HCT116 (cell line): ENCODE data around the gene WNT8B. TPM values are rescaled to one million over a fixed set of nuclear protein-coding genes. Genes with fewer than 3 reads are reported as not detected.

Experiments used
- ATAC-seq: fragments of 200-7000 bp; cut with Tn5 transposase; 2 replicates; pipeline ENCODE4 v1.9.1; 2020; ENCODE audit warnings: mild to moderate bottlenecking, moderate library complexity
- BruUV-seq: library from RNA; stranded (reverse); fragments of 400-500 nt; replicated peaks from 2 replicates; lab custom pipeline; 2021; lab: Mats Ljungman, UMichigan
- CTCF ChIA-PET: fragments of 300-600 bp; sonication (Branson Sonifier 250); formaldehyde crosslinking; loops from one replicate; lab custom pipeline; 2021; ENCODE audit warnings: antibody characterized with exemption; lab: Charles Lee
- POLR2A ChIA-PET: fragments of 300-600, 350-600 bp; sonication (Branson Sonifier 250); formaldehyde crosslinking; loops from one replicate; lab custom pipeline; 2021; ENCODE audit warnings: antibody characterized with exemption; lab: Charles Lee
- RAD21 ChIA-PET, 2 experiments: fragments of 300-600 bp; sonication (Branson Sonifier 250); formaldehyde crosslinking; loops; one replicate each; lab custom pipeline; 2023; ENCODE audit warnings: low total read pairs in 2 of 2; ENCODE audit not compliant: uncharacterized antibody in 2 of 2, unreplicated experiment in 2 of 2, low non-redundant PET in 1 of 2; lab: Charles Lee
- DNase-seq: peaks from one replicate; pipeline ENCODE4 v3.0.0-alpha.2; 2010; ENCODE audit warnings: low read depth, low spot score
- H2AFZ ChIP-seq: fragments of 200-600 bp; shearing (Covaris generic), sonication (generic); 2 replicates; pipeline ENCODE4 v1.6.1; 2017; ENCODE audit warnings: low read depth, mixed run types, mixed read lengths, antibody characterized with exemption, low read length; ENCODE audit not compliant: poor library complexity, severe bottlenecking
- H3K27ac ChIP-seq: 2 replicates; pipeline ENCODE4 v1.5.1; 2012; ENCODE audit warnings: low read depth, low read length
- H3K27me3 ChIP-seq: fragments of 200-600 bp; sonication (generic); 2 replicates; pipeline ENCODE4 v1.6.1; 2016; ENCODE audit warnings: mixed run types, low read length, mixed read lengths; ENCODE audit not compliant: insufficient read depth
- H3K36me3 ChIP-seq, 2 experiments: fragments of 200-500 bp in 1 of 2; fragments of 200-600 bp in 1 of 2; sonication (Bioruptor generic) in 1 of 2; sonication (generic) in 1 of 2; 2 replicates each; pipeline versions ENCODE4 v1.5.1 to v1.6.1; 2014 to 2016; ENCODE audit warnings: low read length in 2 of 2, inconsistent platforms in 1 of 2, mixed read lengths in 1 of 2, mixed run types in 1 of 2; ENCODE audit not compliant: insufficient read depth in 2 of 2, control insufficient read depth in 1 of 2
- H3K4me1 ChIP-seq, 2 experiments: fragments of 200-600 bp in 1 of 2; sonication (generic) in 1 of 2; 2 replicates each; pipeline versions ENCODE4 v1.5.1 to v1.6.1; 2012 to 2017; ENCODE audit warnings: low read length in 2 of 2, inconsistent platforms in 1 of 2, mild to moderate bottlenecking in 1 of 2, mixed read lengths in 1 of 2, mixed run types in 1 of 2, moderate library complexity in 1 of 2; ENCODE audit not compliant: insufficient read depth in 2 of 2, control insufficient read depth in 1 of 2
- H3K4me2 ChIP-seq: fragments of 200-600 bp; sonication (generic); 2 replicates; pipeline ENCODE4 v1.6.1; 2017; ENCODE audit warnings: mixed run types, low read length, mixed read lengths
- H3K4me3 ChIP-seq, 2 experiments: fragments of 200-600 bp in 1 of 2; sonication (generic) in 1 of 2; replicated peaks in 1 of 2; 2 replicates each; pipeline ENCODE4 v1.5.1; 2011 to 2016; ENCODE audit warnings: low read length in 2 of 2, control low read depth in 1 of 2, low read depth in 1 of 2, mild to moderate bottlenecking in 1 of 2, mixed read lengths in 1 of 2, mixed run types in 1 of 2
- H3K79me2 ChIP-seq: fragments of 200-600 bp; sonication (generic); 2 replicates; pipeline ENCODE4 v1.6.1; 2017; ENCODE audit warnings: mild to moderate bottlenecking, mixed run types, low read length, moderate library complexity, mixed read lengths; ENCODE audit not compliant: insufficient read depth
- H3K9ac ChIP-seq: fragments of 200-600 bp; sonication (generic); 2 replicates; pipeline ENCODE4 v1.6.1; 2016; ENCODE audit warnings: low read length, mixed read lengths
- H3K9me2 ChIP-seq: fragments of 200-600 bp; sonication (generic), shearing (Covaris generic); 2 replicates; pipeline ENCODE4 v1.6.1; 2017; ENCODE audit warnings: mixed run types, mild to moderate bottlenecking, moderate library complexity; ENCODE audit not compliant: insufficient read depth
- H3K9me3 ChIP-seq, 2 experiments: fragments of 200-500 bp in 1 of 2; fragments of 200-600 bp in 1 of 2; sonication (Bioruptor generic) in 1 of 2; sonication (generic) in 1 of 2; 2 replicates each; pipeline ENCODE4 v1.6.1; 2014 to 2017; ENCODE audit warnings: low read length in 2 of 2, mixed read lengths in 2 of 2, inconsistent platforms in 1 of 2, low read depth in 1 of 2, mild to moderate bottlenecking in 1 of 2, mixed run types in 1 of 2, moderate library complexity in 1 of 2; ENCODE audit not compliant: control insufficient read depth in 1 of 2, insufficient read depth in 1 of 2
- H4K20me1 ChIP-seq: fragments of 200-600 bp; sonication (generic), shearing (Covaris generic); 2 replicates; pipeline ENCODE4 v1.6.1; 2017; ENCODE audit warnings: mixed run types, mild to moderate bottlenecking, moderate library complexity; ENCODE audit not compliant: insufficient read depth
- RAD21 ChIP-seq: IDR thresholded peaks from 2 replicates; pipeline ENCODE4 v1.6.1; 2012; ENCODE audit warnings: low read depth, mild to moderate bottlenecking
- SP1 ChIP-seq: IDR thresholded peaks from 2 replicates; pipeline ENCODE4 v1.6.1; 2012; ENCODE audit warnings: low read depth
- intact Hi-C: fragments of 100-400 bp; cut with micrococcal nuclease; formaldehyde crosslinking; loops from 2 replicates; pipeline ENCODE4 v1.10.0; 2022
- total RNA-seq: library from RNA; stranded (reverse); gene quantifications from one replicate; pipeline ENCODE4 v1.2.1, GENCODE V29; 2021; ENCODE audit not compliant: unreplicated experiment
- TF ChIP-seq, protein P1 (sequence below): IDR thresholded peaks from 2 replicates; pipeline ENCODE4 v1.6.1; 2012; ENCODE audit warnings: low read depth
- TF ChIP-seq, protein P2 (sequence below), 3 experiments: fragments of 200-600 bp in 1 of 3; sonication (generic) in 1 of 3; IDR thresholded peaks in 2 of 3; conservative IDR thresholded peaks in 1 of 3; 2 replicates each; pipeline ENCODE4 v1.5.1; 2012 to 2017; ENCODE audit warnings: low read depth in 2 of 3, low read length in 2 of 3, antibody characterized with exemption in 1 of 3, borderline replicate concordance in 1 of 3, control low read depth in 1 of 3, mild to moderate bottlenecking in 1 of 3, mixed read lengths in 1 of 3, mixed run types in 1 of 3, moderate library complexity in 1 of 3; ENCODE audit not compliant: insufficient read depth in 1 of 3

WNT8B gene
- total RNA-seq, 1 experiment from 2014 or later, result not detected

- Histone ChIP-seq H3K4me3 (no peak overlapping the region), H3K79me2 (no peaks in the 10 kb centered on the region), H3K9me3 (no peaks in the 10 kb centered on the region), H3K27ac (no peak overlapping the region), H2AFZ (no peak overlapping the region), H3K4me1 (peaks cover 0 to 4% of the 10 kb centered on the region in 2 experiments; a peak in 1 of 4 replicates), H3K27me3 (no peaks in the 10 kb centered on the region), H3K9ac (no peak overlapping the region), H3K4me2 (no peak overlapping the region), H4K20me1 (no peaks in the 10 kb centered on the region), H3K9me2 (no peaks in the 10 kb centered on the region), H3K36me3 (peaks cover 24 to 36% of the 10 kb centered on the region in 2 experiments; a peak in 3 of 4 replicates)
- CTCF ChIA-PET, result interaction anchor here (0.6 to 2.7 kb wide), 23 partner anchors 8 to 663 kb away, joined by 3 to 30 read pairs (median 4); partner anchors contain the start of genes HIF1AN and SCD
- RAD21 ChIA-PET, result interaction anchor here (0.6 to 1.1 kb wide), 6 partner anchors 9 to 370 kb away, joined by 3 to 7 read pairs (median 4); partner anchors contain the start of gene SCD (in 1 of the 2)
- TF ChIP-seq, protein P1, sequence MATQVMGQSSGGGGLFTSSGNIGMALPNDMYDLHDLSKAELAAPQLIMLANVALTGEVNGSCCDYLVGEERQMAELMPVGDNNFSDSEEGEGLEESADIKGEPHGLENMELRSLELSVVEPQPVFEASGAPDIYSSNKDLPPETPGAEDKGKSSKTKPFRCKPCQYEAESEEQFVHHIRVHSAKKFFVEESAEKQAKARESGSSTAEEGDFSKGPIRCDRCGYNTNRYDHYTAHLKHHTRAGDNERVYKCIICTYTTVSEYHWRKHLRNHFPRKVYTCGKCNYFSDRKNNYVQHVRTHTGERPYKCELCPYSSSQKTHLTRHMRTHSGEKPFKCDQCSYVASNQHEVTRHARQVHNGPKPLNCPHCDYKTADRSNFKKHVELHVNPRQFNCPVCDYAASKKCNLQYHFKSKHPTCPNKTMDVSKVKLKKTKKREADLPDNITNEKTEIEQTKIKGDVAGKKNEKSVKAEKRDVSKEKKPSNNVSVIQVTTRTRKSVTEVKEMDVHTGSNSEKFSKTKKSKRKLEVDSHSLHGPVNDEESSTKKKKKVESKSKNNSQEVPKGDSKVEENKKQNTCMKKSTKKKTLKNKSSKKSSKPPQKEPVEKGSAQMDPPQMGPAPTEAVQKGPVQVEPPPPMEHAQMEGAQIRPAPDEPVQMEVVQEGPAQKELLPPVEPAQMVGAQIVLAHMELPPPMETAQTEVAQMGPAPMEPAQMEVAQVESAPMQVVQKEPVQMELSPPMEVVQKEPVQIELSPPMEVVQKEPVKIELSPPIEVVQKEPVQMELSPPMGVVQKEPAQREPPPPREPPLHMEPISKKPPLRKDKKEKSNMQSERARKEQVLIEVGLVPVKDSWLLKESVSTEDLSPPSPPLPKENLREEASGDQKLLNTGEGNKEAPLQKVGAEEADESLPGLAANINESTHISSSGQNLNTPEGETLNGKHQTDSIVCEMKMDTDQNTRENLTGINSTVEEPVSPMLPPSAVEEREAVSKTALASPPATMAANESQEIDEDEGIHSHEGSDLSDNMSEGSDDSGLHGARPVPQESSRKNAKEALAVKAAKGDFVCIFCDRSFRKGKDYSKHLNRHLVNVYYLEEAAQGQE, result no peak
- TF ChIP-seq RAD21 (peak; percentile 92), SP1 (no peak)
- TF ChIP-seq, protein P2, sequence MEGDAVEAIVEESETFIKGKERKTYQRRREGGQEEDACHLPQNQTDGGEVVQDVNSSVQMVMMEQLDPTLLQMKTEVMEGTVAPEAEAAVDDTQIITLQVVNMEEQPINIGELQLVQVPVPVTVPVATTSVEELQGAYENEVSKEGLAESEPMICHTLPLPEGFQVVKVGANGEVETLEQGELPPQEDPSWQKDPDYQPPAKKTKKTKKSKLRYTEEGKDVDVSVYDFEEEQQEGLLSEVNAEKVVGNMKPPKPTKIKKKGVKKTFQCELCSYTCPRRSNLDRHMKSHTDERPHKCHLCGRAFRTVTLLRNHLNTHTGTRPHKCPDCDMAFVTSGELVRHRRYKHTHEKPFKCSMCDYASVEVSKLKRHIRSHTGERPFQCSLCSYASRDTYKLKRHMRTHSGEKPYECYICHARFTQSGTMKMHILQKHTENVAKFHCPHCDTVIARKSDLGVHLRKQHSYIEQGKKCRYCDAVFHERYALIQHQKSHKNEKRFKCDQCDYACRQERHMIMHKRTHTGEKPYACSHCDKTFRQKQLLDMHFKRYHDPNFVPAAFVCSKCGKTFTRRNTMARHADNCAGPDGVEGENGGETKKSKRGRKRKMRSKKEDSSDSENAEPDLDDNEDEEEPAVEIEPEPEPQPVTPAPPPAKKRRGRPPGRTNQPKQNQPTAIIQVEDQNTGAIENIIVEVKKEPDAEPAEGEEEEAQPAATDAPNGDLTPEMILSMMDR (IDR thresholded peaks at IDR 0.05 in 2 of 3, conservative IDR thresholded peaks at IDR 0.05 in 1 of 3; ENCODE audit: borderline replicate concordance in 1 of 3, insufficient read depth in 1 of 3, low read depth in 2 of 3, low read length in 2 of 3), result peak; percentile 76 to 92 (median 91)
- intact Hi-C loops, result loop anchor here (1.0 to 2.0 kb wide), 4 partner anchors 74 to 370 kb away; no protein-coding TSS in a partner anchor
- POLR2A ChIA-PET, result interaction anchor here (1.5 kb wide), 1 partner anchor 27 kb away, joined by 4 read pairs; the partner anchor contains the start of gene HIF1AN
- peak; percentile 46 for DNase-seq
- no TSS peak for BruUV-seq
- peak; percentile 96 for ATAC-seq
Measured at GRCh38 chr10:100508691-100509150, 45.9 kb downstream of the WNT8B start.
